HepG2 (cell line): ENCODE measurements around the gene FER1L5. TPM values are rescaled to one million over a fixed set of nuclear protein-coding genes. Genes with fewer than 3 reads are reported as not detected.

ENCODE experiments used
- ARNT2 ChIP-seq: sonication (generic); formaldehyde crosslinking; IDR thresholded peaks from 2 replicates; pipeline ENCODE4 v1.8.0; 2022; ENCODE audit warnings: mild to moderate bottlenecking, low read depth, missing genetic modification reagents, moderate library complexity
- ESRRA ChIP-seq: sonication (generic); formaldehyde crosslinking; IDR thresholded peaks from 2 replicates; pipeline ENCODE4 v1.5.1; 2020; ENCODE audit warnings: mild to moderate bottlenecking, low read depth, missing genetic modification reagents
- FOXP1 ChIP-seq, 2 experiments: fragments of 450-650 bp in 1 of 2; IDR thresholded peaks; 2 replicates each; pipeline ENCODE4 v1.6.1; 2017 to 2018; ENCODE audit warnings: antibody characterized with exemption in 1 of 2
- KLF16 ChIP-seq, 2 experiments: sonication (generic) in 1 of 2; formaldehyde crosslinking in 1 of 2; IDR thresholded peaks; 2 replicates each; pipeline versions ENCODE4 v1.6.1 to v1.8.0; 2016 to 2023; ENCODE audit warnings: missing genetic modification reagents in 2 of 2, missing compliant biosample characterization in 1 of 2
- MAFG ChIP-seq: sonication (generic); formaldehyde crosslinking; IDR thresholded peaks from 2 replicates; pipeline ENCODE4 v1.5.1; 2020; ENCODE audit warnings: mild to moderate bottlenecking, missing genetic modification reagents
- MATR3 ChIP-seq: sonication (generic); formaldehyde crosslinking; IDR thresholded peaks from 2 replicates; pipeline ENCODE4 v1.4.0; 2020; ENCODE audit warnings: missing genetic modification reagents
- NFRKB ChIP-seq: fragments of 450-650 bp; IDR thresholded peaks from 2 replicates; pipeline ENCODE4 v1.6.1; 2017
- NONO ChIP-seq, 2 experiments: fragments of 450-650 bp in 1 of 2; sonication (generic) in 1 of 2; formaldehyde crosslinking in 1 of 2; IDR thresholded peaks in 1 of 2; conservative IDR thresholded peaks in 1 of 2; 2 replicates each; pipeline versions ENCODE4 v1.6.1 to v1.8.0; 2017 to 2022; ENCODE audit warnings: mild to moderate bottlenecking in 1 of 2, missing genetic modification reagents in 1 of 2, moderate library complexity in 1 of 2
- NR2C2 ChIP-seq: sonication (generic); formaldehyde crosslinking; IDR thresholded peaks from 2 replicates; pipeline ENCODE4 v1.4.0; 2020; ENCODE audit warnings: missing genetic modification reagents, mild to moderate bottlenecking, moderate library complexity, borderline replicate concordance
- PAWR ChIP-seq: sonication (generic); formaldehyde crosslinking; IDR thresholded peaks from 2 replicates; pipeline ENCODE4 v1.4.0; 2020; ENCODE audit warnings: missing genetic modification reagents, mild to moderate bottlenecking, borderline replicate concordance
- PITX1 ChIP-seq: sonication (generic); formaldehyde crosslinking; IDR thresholded peaks from 2 replicates; pipeline ENCODE4 v1.5.1; 2020; ENCODE audit warnings: mild to moderate bottlenecking, missing genetic modification reagents
- RBAK ChIP-seq: sonication (generic); formaldehyde crosslinking; IDR thresholded peaks from 2 replicates; pipeline ENCODE4 v1.5.1; 2020; ENCODE audit warnings: mild to moderate bottlenecking, missing genetic modification reagents
- REPIN1 ChIP-seq: sonication (generic); formaldehyde crosslinking; IDR thresholded peaks from 2 replicates; pipeline ENCODE4 v1.8.0; 2022; ENCODE audit warnings: missing genetic modification reagents, low read depth, mild to moderate bottlenecking, borderline replicate concordance
- YEATS2 ChIP-seq: sonication (generic); formaldehyde crosslinking; IDR thresholded peaks from 2 replicates; pipeline ENCODE4 v1.4.0; 2020; ENCODE audit warnings: missing genetic modification reagents, borderline replicate concordance
- ZFP1 ChIP-seq: IDR thresholded peaks from 2 replicates; pipeline ENCODE4 v1.6.1; 2016
- ZKSCAN8 ChIP-seq: IDR thresholded peaks from 2 replicates; pipeline ENCODE4 v1.6.1; 2016; ENCODE audit warnings: borderline replicate concordance, missing genetic modification reagents, missing compliant biosample characterization
- ZNF232 ChIP-seq: sonication (generic); formaldehyde crosslinking; IDR thresholded peaks from 2 replicates; pipeline ENCODE4 v1.4.0; 2020; ENCODE audit warnings: missing genetic modification reagents, borderline replicate concordance
- ZNF235 ChIP-seq: sonication (generic); formaldehyde crosslinking; IDR thresholded peaks from 2 replicates; pipeline ENCODE4 v1.8.1; 2023; ENCODE audit warnings: mild to moderate bottlenecking, missing genetic modification reagents, borderline replicate concordance
- ZNF292 ChIP-seq: sonication (generic); formaldehyde crosslinking; IDR thresholded peaks from 2 replicates; pipeline ENCODE4 v1.8.1; 2022; ENCODE audit warnings: mild to moderate bottlenecking, low read depth, missing genetic modification reagents, borderline replicate concordance
- ZNF747 ChIP-seq: sonication (generic); formaldehyde crosslinking; IDR thresholded peaks from 2 replicates; pipeline ENCODE4 v1.8.1; 2023; ENCODE audit warnings: missing genetic modification reagents, mild to moderate bottlenecking, borderline replicate concordance
- ZSCAN12 ChIP-seq: sonication (generic); formaldehyde crosslinking; IDR thresholded peaks from 2 replicates; pipeline ENCODE4 v1.9.0; 2021; ENCODE audit warnings: mild to moderate bottlenecking, missing genetic modification reagents
- ZSCAN25 ChIP-seq: sonication (generic); formaldehyde crosslinking; IDR thresholded peaks from 2 replicates; pipeline ENCODE4 v1.8.0; 2022; ENCODE audit warnings: mild to moderate bottlenecking, missing genetic modification reagents
- ZSCAN29 ChIP-seq: sonication (generic); formaldehyde crosslinking; conservative IDR thresholded peaks from 2 replicates; pipeline ENCODE4 v1.4.0; 2020; ENCODE audit warnings: mild to moderate bottlenecking, missing genetic modification reagents
- polyA plus RNA-seq, 8 experiments: library from polyadenylated mRNA; depleted of rRNA in 3 of 8; stranded (reverse) in 7 of 8; unstranded in 1 of 8; fragments of >200 nt; fragmentation: Illumina TruSeq in 4 of 8; extraction: Trizol in 4 of 8; gene quantifications; 2 replicates each; pipeline versions ENCODE4 v1.2.1 to v1.2.3, GENCODE V29; 2011 to 2016; ENCODE audit warnings: low read depth in 4 of 8, missing spikeins in 1 of 8, mixed read lengths in 1 of 8; ENCODE audit not compliant: insufficient read depth in 1 of 8
- total RNA-seq, 5 experiments: library from RNA; depleted of rRNA; stranded (reverse); fragments of >200 nt; fragmentation: Illumina TruSeq; extraction: Trizol; gene quantifications; 2 replicates each; pipeline ENCODE4 v1.2.3, GENCODE V29; 2016; ENCODE audit warnings: low read depth in 1 of 5
- TF ChIP-seq, protein P1 (sequence below): sonication (generic); formaldehyde crosslinking; IDR thresholded peaks from 2 replicates; pipeline ENCODE4 v1.4.0; 2020; ENCODE audit warnings: missing genetic modification reagents
- TF ChIP-seq, protein P2 (sequence below): sonication (generic); formaldehyde crosslinking; IDR thresholded peaks from 2 replicates; pipeline ENCODE4 v1.5.0; 2020; ENCODE audit warnings: missing genetic modification reagents
- TF ChIP-seq, protein P3 (sequence below): sonication (generic); formaldehyde crosslinking; IDR thresholded peaks from 2 replicates; pipeline ENCODE4 v1.5.0; 2020; ENCODE audit warnings: mild to moderate bottlenecking, low read depth, missing genetic modification reagents, borderline replicate concordance

Gene FER1L5
- total and polyA plus RNA-seq, 2 of the 13 experiments (the other 11 are each of a cell fraction or from before 2014, with no cell fraction given), result 0.02 to 0.08 TPM

DNA sequence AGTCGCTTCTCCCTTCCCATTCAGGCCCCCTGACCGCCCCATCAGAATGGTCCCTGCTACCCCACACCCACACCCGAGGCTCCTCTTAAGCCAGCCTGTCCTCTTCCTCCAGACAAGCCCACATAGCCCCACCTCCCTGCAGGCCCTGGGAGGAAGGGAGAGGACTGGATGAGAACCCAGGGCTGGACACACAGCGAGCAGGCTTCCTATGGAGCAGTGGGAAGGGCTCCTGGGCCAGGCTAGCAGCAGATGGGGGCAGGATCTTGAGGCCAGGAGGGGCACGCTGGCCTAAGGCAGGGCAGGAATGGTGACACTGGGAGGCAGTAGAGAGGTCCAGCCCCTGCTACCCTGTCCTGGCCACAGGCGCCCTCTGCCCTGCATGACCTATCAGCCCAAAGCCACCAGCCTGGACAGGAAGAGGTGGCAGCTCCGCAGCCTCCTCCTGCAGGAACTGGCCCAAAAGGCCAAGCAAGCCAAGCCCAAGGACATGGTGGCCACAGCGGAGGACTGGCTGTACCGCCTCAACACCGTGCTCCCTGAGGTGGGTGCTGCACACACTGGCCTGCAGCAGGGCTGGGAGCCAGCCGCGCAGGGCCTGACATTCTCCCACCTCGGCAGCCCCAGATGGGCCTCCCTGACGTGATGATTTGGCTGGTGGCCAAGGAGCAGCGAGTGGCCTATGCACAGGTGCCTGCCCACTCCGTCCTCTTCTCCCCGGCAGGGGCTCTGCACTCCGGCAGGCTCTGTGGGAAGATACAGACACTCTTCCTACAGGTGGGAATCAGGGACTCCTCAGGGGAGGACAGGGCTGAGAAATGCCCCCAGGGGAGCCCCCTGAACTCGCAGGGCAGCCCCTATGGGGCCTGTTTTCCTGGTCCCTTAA is 43.3 kb downstream of the FER1L5 start (continued):
- TF ChIP-seq, protein P1, sequence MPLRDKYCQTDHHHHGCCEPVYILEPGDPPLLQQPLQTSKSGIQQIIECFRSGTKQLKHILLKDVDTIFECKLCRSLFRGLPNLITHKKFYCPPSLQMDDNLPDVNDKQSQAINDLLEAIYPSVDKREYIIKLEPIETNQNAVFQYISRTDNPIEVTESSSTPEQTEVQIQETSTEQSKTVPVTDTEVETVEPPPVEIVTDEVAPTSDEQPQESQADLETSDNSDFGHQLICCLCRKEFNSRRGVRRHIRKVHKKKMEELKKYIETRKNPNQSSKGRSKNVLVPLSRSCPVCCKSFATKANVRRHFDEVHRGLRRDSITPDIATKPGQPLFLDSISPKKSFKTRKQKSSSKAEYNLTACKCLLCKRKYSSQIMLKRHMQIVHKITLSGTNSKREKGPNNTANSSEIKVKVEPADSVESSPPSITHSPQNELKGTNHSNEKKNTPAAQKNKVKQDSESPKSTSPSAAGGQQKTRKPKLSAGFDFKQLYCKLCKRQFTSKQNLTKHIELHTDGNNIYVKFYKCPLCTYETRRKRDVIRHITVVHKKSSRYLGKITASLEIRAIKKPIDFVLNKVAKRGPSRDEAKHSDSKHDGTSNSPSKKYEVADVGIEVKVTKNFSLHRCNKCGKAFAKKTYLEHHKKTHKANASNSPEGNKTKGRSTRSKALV (CRISPR knock-in tag), result no peak
- TF ChIP-seq PITX1 (CRISPR knock-in tag), result 0 out of 2 replicates have a peak, but pooled peaks have one; percentile 66
- TF ChIP-seq REPIN1 (CRISPR knock-in tag), result 0 out of 2 replicates have a peak, but pooled peaks have one; percentile 40
- TF ChIP-seq MAFG (CRISPR knock-in tag), result no peak
- TF ChIP-seq ZSCAN12, result no peak
- TF ChIP-seq NR2C2, result peak; percentile 56; the same call in 1 of the 2 replicates
- peak; percentile 47; the same call in 1 of the 2 replicates for TF ChIP-seq ARNT2 (CRISPR knock-in tag)
- 0 out of 2 replicates have a peak, but pooled peaks have one; percentile 42 for TF ChIP-seq ZNF235 (CRISPR knock-in tag)
- TF ChIP-seq YEATS2 (CRISPR knock-in tag), result peak; percentile 28; the same call in 1 of the 2 replicates
- TF ChIP-seq NFRKB, result no peak
- no peak for TF ChIP-seq ZNF747
- TF ChIP-seq MATR3 (CRISPR knock-in tag), result no peak
- no peak for TF ChIP-seq ZKSCAN8
- no peak for TF ChIP-seq ZFP1 (CRISPR knock-in tag)
- no peak for TF ChIP-seq ZSCAN29 (CRISPR knock-in tag)
- TF ChIP-seq NONO (IDR thresholded peaks at IDR 0.05), result no peak
- peak; percentile 67 for TF ChIP-seq NONO (CRISPR knock-in tag; conservative IDR thresholded peaks at IDR 0.05)
- TF ChIP-seq ZNF292 (CRISPR knock-in tag), result peak; percentile 96; the same call in 1 of the 2 replicates
- TF ChIP-seq PAWR (CRISPR knock-in tag), result no peak
- TF ChIP-seq FOXP1 (IDR thresholded peaks at IDR 0.05), result no peak
- TF ChIP-seq FOXP1 (CRISPR knock-in tag; IDR thresholded peaks at IDR 0.05), result no peak
- no peak for TF ChIP-seq ZNF232 (CRISPR knock-in tag)
- no peak; the same call in 1 of the 2 replicates for TF ChIP-seq ZSCAN25 (CRISPR knock-in tag)
- no peak for TF ChIP-seq ESRRA (CRISPR knock-in tag)
- TF ChIP-seq, protein P2, sequence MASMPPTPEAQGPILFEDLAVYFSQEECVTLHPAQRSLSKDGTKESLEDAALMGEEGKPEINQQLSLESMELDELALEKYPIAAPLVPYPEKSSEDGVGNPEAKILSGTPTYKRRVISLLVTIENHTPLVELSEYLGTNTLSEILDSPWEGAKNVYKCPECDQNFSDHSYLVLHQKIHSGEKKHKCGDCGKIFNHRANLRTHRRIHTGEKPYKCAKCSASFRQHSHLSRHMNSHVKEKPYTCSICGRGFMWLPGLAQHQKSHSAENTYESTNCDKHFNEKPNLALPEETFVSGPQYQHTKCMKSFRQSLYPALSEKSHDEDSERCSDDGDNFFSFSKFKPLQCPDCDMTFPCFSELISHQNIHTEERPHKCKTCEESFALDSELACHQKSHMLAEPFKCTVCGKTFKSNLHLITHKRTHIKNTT (CRISPR knock-in tag), result no peak
- TF ChIP-seq, protein P3, sequence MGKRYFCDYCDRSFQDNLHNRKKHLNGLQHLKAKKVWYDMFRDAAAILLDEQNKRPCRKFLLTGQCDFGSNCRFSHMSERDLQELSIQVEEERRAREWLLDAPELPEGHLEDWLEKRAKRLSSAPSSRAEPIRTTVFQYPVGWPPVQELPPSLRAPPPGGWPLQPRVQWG, result no peak
- TF ChIP-seq KLF16 (CRISPR knock-in tag; IDR thresholded peaks at IDR 0.05), result peak in 1 of 2 experiments; percentile 41; a peak in 1 of 4 replicates
- 0 out of 2 replicates have a peak, but pooled peaks have one; percentile 21 for TF ChIP-seq RBAK
